PFSK-1 (cell line): ENCODE data around the gene TBCD.

Experiments used
- POLR2AphosphoS5 ChIP-seq: IDR thresholded peaks from 2 replicates; pipeline ENCODE4 v1.6.1; 2012; ENCODE audit warnings: low read depth, mild to moderate bottlenecking, control low read depth, low read length, moderate library complexity
- TF ChIP-seq, protein P1 (sequence below), 2 experiments: IDR thresholded peaks; 2 replicates each; pipeline versions ENCODE4 v1.6.1 to v1.8.0; 2011 to 2012; ENCODE audit warnings: low read depth in 2 of 2, low read length in 2 of 2, control low read depth in 1 of 2, inconsistent platforms in 1 of 2, mild to moderate bottlenecking in 1 of 2, moderate library complexity in 1 of 2; ENCODE audit not compliant: insufficient read depth in 1 of 2

DNA sequence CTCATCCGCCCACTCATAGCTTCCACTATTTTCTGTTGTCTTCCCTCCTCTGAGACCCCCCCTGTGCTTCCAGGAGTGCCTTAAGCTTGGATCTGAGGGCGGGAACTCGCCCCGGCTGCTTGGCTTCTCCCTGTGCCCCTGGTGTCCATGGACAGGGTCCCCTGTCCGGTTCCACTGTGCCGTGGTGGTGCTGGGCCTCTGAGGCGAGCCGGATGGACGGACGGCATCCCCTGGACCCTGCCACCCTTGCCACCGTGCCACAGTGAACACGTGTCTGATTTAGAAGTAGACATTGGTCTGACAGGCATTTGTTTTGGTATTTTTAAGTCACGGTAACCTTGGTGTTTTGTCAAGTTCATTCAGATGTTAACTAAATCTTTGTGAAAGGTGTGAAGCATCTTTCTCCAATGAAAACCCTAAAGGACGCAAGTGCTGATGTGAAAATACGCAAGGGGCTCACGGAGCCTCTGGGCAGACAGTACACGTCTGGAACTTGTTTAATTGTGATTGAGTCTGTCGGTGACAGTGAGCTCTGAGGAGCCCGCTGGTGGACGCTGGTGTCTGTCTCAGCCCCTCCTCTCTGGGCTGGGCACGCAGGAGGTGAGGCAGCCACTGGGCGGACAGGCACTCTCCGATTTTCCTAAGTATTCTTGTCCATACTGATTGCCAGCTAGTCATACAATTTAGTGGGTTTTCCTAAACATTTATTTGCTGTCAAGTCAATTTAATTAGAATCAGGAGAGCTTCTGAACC, 61.6 kb downstream of the TBCD start:
- TF ChIP-seq, protein P1, sequence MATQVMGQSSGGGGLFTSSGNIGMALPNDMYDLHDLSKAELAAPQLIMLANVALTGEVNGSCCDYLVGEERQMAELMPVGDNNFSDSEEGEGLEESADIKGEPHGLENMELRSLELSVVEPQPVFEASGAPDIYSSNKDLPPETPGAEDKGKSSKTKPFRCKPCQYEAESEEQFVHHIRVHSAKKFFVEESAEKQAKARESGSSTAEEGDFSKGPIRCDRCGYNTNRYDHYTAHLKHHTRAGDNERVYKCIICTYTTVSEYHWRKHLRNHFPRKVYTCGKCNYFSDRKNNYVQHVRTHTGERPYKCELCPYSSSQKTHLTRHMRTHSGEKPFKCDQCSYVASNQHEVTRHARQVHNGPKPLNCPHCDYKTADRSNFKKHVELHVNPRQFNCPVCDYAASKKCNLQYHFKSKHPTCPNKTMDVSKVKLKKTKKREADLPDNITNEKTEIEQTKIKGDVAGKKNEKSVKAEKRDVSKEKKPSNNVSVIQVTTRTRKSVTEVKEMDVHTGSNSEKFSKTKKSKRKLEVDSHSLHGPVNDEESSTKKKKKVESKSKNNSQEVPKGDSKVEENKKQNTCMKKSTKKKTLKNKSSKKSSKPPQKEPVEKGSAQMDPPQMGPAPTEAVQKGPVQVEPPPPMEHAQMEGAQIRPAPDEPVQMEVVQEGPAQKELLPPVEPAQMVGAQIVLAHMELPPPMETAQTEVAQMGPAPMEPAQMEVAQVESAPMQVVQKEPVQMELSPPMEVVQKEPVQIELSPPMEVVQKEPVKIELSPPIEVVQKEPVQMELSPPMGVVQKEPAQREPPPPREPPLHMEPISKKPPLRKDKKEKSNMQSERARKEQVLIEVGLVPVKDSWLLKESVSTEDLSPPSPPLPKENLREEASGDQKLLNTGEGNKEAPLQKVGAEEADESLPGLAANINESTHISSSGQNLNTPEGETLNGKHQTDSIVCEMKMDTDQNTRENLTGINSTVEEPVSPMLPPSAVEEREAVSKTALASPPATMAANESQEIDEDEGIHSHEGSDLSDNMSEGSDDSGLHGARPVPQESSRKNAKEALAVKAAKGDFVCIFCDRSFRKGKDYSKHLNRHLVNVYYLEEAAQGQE (IDR thresholded peaks at IDR 0.05; ENCODE audit: insufficient read depth in 1 of 2, low read depth in 2 of 2, low read length in 2 of 2) = no peak
- no peak for TF ChIP-seq POLR2AphosphoS5
